Keratinocyte (primary cell): ENCODE data around the gene SIGLECL1. TPM values are rescaled to one million over a fixed set of nuclear protein-coding genes. Genes with fewer than 3 reads are reported as not detected.

Source experiments
- DNase-seq: peaks from one replicate; pipeline ENCODE4 v3.0.0-alpha.2; 2011; ENCODE audit warnings: low read depth, missing footprints, low spot score
- FAIRE-seq: peaks from 2 replicates; lab custom pipeline; 2011; peaks lifted over from hg19 to GRCh38; lab: Jason Lieb, UNC
- H2AFZ ChIP-seq: 2 replicates; pipeline ENCODE4 v1.6.0; 2012; ENCODE audit warnings: low read length, control low read depth, inconsistent platforms; ENCODE audit not compliant: control insufficient read depth
- H3K27ac ChIP-seq: 2 replicates; pipeline ENCODE4 v1.5.1; 2011; ENCODE audit warnings: low read length; ENCODE audit not compliant: control insufficient read depth, insufficient read depth
- H3K27me3 ChIP-seq: 3 replicates; pipeline ENCODE4 v1.6.0; 2011; ENCODE audit warnings: low read length; ENCODE audit not compliant: control insufficient read depth, insufficient read depth; ENCODE audit errors: extremely low read depth
- H3K36me3 ChIP-seq, 2 experiments: 2 replicates in 1 of 2; 3 replicates in 1 of 2; pipeline ENCODE4 v1.5.1; 2011; ENCODE audit warnings: low read length in 2 of 2, mild to moderate bottlenecking in 1 of 2; ENCODE audit not compliant: control insufficient read depth in 2 of 2, insufficient read depth in 2 of 2; ENCODE audit errors: extremely low read depth in 1 of 2
- H3K4me1 ChIP-seq: 3 replicates; pipeline ENCODE4 v1.5.1; 2011; ENCODE audit warnings: low read length; ENCODE audit not compliant: control insufficient read depth, insufficient read depth; ENCODE audit errors: extremely low read depth
- H3K4me2 ChIP-seq: 3 replicates; pipeline ENCODE4 v1.6.0; 2011; ENCODE audit warnings: low read depth, low read length; ENCODE audit not compliant: control insufficient read depth, insufficient read depth; ENCODE audit errors: extremely low read depth
- H3K4me3 ChIP-seq, 3 experiments: fragments of 200-600 bp in 1 of 3; sonication (generic) in 1 of 3; 2 replicates in 2 of 3; 3 replicates in 1 of 3; pipeline ENCODE4 v1.5.1; 2011 to 2016; ENCODE audit warnings: low read length in 3 of 3, mild to moderate bottlenecking in 3 of 3, control low read depth in 2 of 3, inconsistent platforms in 1 of 3, low read depth in 1 of 3, mixed read lengths in 1 of 3, mixed run types in 1 of 3, moderate library complexity in 1 of 3; ENCODE audit not compliant: control insufficient read depth in 2 of 3, insufficient read depth in 2 of 3; ENCODE audit errors: extremely low read depth in 1 of 3
- H3K79me2 ChIP-seq: 2 replicates; pipeline ENCODE4 v1.6.0; 2012; ENCODE audit warnings: low read length; ENCODE audit not compliant: control insufficient read depth, insufficient read depth
- H3K9ac ChIP-seq: 3 replicates; pipeline ENCODE4 v1.6.0; 2011; ENCODE audit warnings: low read length; ENCODE audit not compliant: control insufficient read depth, insufficient read depth; ENCODE audit errors: extremely low read depth
- H3K9me1 ChIP-seq: 3 replicates; pipeline ENCODE4 v1.6.0; 2011; ENCODE audit warnings: low read length; ENCODE audit not compliant: control insufficient read depth, insufficient read depth; ENCODE audit errors: extremely low read depth
- H3K9me3 ChIP-seq: 2 replicates; pipeline ENCODE4 v1.5.1; 2012; ENCODE audit warnings: low read depth, low read length; ENCODE audit not compliant: control insufficient read depth
- H4K20me1 ChIP-seq: 3 replicates; pipeline ENCODE4 v1.6.0; 2011; ENCODE audit warnings: low read length; ENCODE audit not compliant: control insufficient read depth, insufficient read depth; ENCODE audit errors: extremely low read depth
- EZH2 ChIP-seq: IDR thresholded peaks from one replicate; pipeline ENCODE4 v1.6.1; 2012; ENCODE audit warnings: inconsistent platforms, mild to moderate bottlenecking, low read length, moderate library complexity
- dilution Hi-C: fragments of 300-500 bp; cut with MboI; formaldehyde crosslinking; loops from one replicate; pipeline ENCODE4 v1.7.0; 2020; ENCODE audit warnings: low sequenced_read_pairs; ENCODE audit not compliant: extremely low pct_ligation_motif_present
- polyA plus RNA-seq, 5 experiments: library from polyadenylated mRNA; depleted of rRNA in 3 of 5; stranded (reverse) in 3 of 5; stranded (forward) in 1 of 5; unstranded in 1 of 5; fragments of >200 nt; gene quantifications; 1 replicate in 1 of 5; 2 replicates in 3 of 5; 3 replicates in 1 of 5; pipeline versions ENCODE4 v1.2.1 to v1.2.3, GENCODE V29; 2011 to 2012; ENCODE audit warnings: missing spikeins in 2 of 5, low read depth in 1 of 5, low replicate concordance in 1 of 5
- TF ChIP-seq, protein P1 (sequence below), 3 experiments: IDR thresholded peaks in 1 of 3; conservative IDR thresholded peaks in 1 of 3; optimal IDR thresholded peaks in 1 of 3; 2 replicates in 2 of 3; 3 replicates in 1 of 3; pipeline versions ENCODE3 to v1.5.1; 2011; ENCODE audit warnings: low read length in 3 of 3, mild to moderate bottlenecking in 3 of 3, moderate library complexity in 2 of 3, control low read depth in 1 of 3, inconsistent platforms in 1 of 3; ENCODE audit not compliant: insufficient read depth in 2 of 3; ENCODE audit errors: extremely low read depth in 1 of 3

SIGLECL1 gene
- polyA plus RNA-seq, 1 donor (not counting 4 experiments of a cell fraction or from before 2014, with no cell fraction given): not detected

DNA sequence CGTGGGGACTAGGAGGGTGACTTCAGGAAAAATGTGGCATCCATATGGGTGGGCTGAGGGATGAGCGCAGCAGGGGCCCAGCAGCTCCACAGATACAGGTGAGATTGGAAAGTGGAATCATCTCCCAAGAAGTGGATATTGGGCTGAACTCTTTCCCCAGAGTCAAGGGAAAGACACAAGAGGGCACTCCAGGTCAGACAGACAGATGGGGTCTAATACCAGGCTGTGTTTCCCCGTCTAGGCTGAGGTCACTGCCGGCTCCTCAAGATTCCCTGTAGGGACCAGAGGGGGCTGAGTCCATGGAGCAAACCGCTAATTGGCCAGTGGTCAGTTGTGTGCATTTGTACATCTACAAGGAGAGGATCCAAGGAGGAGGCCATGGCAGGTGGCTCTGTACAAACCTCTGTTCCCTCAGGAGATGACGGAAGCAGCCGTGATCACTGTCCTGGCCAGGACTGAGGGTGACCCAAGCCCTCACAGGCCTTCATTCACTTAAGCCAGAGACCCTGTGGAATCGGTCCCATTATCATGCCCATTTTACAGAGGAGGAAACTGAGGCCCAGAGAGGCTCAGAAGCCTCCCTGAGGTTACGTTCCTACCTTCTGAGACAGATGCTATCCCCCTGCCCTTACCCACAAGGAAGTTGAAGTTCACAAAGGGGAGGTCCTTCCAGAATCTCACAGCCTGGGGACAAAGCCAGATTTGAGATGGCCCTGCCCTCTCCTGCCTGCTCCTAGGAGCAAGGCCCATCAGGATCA, 45.6 kb downstream of the SIGLECL1 start:
- Histone ChIP-seq H3K36me3 (no peaks in the 10 kb centered on the region), H3K4me2 (no peak overlapping the region), H3K79me2 (no peaks in the 10 kb centered on the region), H3K27me3 (peaks cover 10% of the 10 kb centered on the region), H3K4me1 (no peaks in the 10 kb centered on the region), H3K9me3 (no peaks in the 10 kb centered on the region), H3K9me1 (no peaks in the 10 kb centered on the region), H3K27ac (no peak overlapping the region), H4K20me1 (no peaks in the 10 kb centered on the region), H3K4me3 (no peak overlapping the region), H2AFZ (no peak overlapping the region), H3K9ac (no peak overlapping the region)
- TF ChIP-seq, protein P1, sequence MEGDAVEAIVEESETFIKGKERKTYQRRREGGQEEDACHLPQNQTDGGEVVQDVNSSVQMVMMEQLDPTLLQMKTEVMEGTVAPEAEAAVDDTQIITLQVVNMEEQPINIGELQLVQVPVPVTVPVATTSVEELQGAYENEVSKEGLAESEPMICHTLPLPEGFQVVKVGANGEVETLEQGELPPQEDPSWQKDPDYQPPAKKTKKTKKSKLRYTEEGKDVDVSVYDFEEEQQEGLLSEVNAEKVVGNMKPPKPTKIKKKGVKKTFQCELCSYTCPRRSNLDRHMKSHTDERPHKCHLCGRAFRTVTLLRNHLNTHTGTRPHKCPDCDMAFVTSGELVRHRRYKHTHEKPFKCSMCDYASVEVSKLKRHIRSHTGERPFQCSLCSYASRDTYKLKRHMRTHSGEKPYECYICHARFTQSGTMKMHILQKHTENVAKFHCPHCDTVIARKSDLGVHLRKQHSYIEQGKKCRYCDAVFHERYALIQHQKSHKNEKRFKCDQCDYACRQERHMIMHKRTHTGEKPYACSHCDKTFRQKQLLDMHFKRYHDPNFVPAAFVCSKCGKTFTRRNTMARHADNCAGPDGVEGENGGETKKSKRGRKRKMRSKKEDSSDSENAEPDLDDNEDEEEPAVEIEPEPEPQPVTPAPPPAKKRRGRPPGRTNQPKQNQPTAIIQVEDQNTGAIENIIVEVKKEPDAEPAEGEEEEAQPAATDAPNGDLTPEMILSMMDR (optimal IDR thresholded peaks at IDR 0.05 in 1 of 3, IDR thresholded peaks at IDR 0.05 in 1 of 3, conservative IDR thresholded peaks at IDR 0.05 in 1 of 3; ENCODE audit: extremely low read depth in 1 of 3, insufficient read depth in 2 of 3, low read length in 3 of 3): peak in 1 of 3 experiments; percentile 21
- no peak for TF ChIP-seq EZH2
- FAIRE-seq (no peak), DNase-seq (no peak)
- dilution Hi-C loops: no loop called here

DNA sequence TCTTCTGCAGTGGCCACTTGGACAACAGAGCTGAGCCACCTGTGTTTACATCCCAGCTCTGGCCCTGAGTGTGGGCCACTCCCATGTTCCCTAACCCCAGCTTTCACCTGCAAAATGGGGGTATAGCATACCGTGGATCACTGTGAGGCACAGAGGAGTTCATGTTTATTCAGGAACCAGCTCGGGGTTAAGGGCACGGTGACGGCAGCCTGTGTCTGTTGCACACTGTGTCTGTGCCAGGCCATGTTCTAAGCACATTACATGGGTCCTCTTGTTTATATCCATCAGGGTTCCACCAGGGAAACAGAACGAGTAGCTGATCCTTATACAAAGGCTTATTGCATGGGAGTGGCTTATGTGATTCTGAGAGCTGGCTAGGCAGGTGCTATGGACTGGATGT, 46.5 kb downstream of the SIGLECL1 start:
- peaks cover 10% of the 10 kb centered on the region for H3K27me3 ChIP-seq
- no peak for FAIRE-seq

More for the DNA sequence above, 46.5 kb downstream of the SIGLECL1 start:
- Histone ChIP-seq H3K36me3 (no peaks in the 10 kb centered on the region), H3K79me2 (no peaks in the 10 kb centered on the region), H3K9me3 (no peaks in the 10 kb centered on the region), H3K4me1 (no peaks in the 10 kb centered on the region), H3K4me3 (no peak overlapping the region), H3K9me1 (no peaks in the 10 kb centered on the region), H3K27ac (no peak overlapping the region), H2AFZ (no peak overlapping the region), H3K9ac (no peak overlapping the region), H4K20me1 (no peaks in the 10 kb centered on the region), H3K4me2 (no peak overlapping the region)
- no peak for DNase-seq
- dilution Hi-C loops: no loop called here
- TF ChIP-seq EZH2: no peak
- TF ChIP-seq, protein P1 (optimal IDR thresholded peaks at IDR 0.05 in 1 of 3, IDR thresholded peaks at IDR 0.05 in 1 of 3, conservative IDR thresholded peaks at IDR 0.05 in 1 of 3; ENCODE audit: extremely low read depth in 1 of 3, insufficient read depth in 2 of 3, low read length in 3 of 3): no peak
